ENCODE results near the gene ISOC1.

DNA sequence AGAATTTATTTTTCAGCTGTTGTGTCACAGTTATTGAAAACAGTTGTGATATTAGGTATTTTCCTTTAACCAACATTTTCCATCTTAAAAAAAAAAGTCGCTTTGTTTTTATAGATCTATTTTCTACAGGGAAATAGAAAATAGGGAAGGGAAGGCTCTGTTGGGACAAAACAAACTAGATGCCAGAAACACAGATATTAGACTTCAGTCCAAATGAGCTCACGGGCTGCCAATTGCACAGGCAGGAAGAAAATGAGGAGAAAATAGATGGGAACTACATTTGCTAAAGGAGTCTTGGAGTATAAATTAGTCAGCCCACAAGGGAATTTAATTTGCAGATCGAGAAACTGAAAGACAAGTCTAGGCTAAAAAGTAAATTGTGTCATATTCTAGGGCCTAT lies 21.4 kb upstream of the ISOC1 start:
- TF ChIP-seq, protein P1, sequence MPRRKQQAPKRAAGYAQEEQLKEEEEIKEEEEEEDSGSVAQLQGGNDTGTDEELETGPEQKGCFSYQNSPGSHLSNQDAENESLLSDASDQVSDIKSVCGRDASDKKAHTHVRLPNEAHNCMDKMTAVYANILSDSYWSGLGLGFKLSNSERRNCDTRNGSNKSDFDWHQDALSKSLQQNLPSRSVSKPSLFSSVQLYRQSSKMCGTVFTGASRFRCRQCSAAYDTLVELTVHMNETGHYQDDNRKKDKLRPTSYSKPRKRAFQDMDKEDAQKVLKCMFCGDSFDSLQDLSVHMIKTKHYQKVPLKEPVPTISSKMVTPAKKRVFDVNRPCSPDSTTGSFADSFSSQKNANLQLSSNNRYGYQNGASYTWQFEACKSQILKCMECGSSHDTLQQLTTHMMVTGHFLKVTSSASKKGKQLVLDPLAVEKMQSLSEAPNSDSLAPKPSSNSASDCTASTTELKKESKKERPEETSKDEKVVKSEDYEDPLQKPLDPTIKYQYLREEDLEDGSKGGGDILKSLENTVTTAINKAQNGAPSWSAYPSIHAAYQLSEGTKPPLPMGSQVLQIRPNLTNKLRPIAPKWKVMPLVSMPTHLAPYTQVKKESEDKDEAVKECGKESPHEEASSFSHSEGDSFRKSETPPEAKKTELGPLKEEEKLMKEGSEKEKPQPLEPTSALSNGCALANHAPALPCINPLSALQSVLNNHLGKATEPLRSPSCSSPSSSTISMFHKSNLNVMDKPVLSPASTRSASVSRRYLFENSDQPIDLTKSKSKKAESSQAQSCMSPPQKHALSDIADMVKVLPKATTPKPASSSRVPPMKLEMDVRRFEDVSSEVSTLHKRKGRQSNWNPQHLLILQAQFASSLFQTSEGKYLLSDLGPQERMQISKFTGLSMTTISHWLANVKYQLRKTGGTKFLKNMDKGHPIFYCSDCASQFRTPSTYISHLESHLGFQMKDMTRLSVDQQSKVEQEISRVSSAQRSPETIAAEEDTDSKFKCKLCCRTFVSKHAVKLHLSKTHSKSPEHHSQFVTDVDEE (CRISPR knock-in tag; IDR thresholded peaks at IDR 0.05) = no peak
- TF ChIP-seq BACH2 (CRISPR knock-in tag; IDR thresholded peaks at IDR 0.05; ENCODE audit: borderline replicate concordance) (no peak), PPARA (CRISPR knock-in tag; IDR thresholded peaks at IDR 0.05; ENCODE audit: borderline replicate concordance) (no peak), OSR1 (CRISPR knock-in tag; IDR thresholded peaks at IDR 0.05) (no peak), GLIS3 (CRISPR knock-in tag; IDR thresholded peaks at IDR 0.05) (no peak)
- TF ChIP-seq, protein P2, sequence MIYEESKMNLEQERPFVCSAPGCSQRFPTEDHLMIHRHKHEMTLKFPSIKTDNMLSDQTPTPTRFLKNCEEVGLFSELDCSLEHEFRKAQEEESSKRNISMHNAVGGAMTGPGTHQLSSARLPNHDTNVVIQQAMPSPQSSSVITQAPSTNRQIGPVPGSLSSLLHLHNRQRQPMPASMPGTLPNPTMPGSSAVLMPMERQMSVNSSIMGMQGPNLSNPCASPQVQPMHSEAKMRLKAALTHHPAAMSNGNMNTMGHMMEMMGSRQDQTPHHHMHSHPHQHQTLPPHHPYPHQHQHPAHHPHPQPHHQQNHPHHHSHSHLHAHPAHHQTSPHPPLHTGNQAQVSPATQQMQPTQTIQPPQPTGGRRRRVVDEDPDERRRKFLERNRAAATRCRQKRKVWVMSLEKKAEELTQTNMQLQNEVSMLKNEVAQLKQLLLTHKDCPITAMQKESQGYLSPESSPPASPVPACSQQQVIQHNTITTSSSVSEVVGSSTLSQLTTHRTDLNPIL (CRISPR knock-in tag; IDR thresholded peaks at IDR 0.05; ENCODE audit: low read depth) = no peak
- TF ChIP-seq, protein P3, sequence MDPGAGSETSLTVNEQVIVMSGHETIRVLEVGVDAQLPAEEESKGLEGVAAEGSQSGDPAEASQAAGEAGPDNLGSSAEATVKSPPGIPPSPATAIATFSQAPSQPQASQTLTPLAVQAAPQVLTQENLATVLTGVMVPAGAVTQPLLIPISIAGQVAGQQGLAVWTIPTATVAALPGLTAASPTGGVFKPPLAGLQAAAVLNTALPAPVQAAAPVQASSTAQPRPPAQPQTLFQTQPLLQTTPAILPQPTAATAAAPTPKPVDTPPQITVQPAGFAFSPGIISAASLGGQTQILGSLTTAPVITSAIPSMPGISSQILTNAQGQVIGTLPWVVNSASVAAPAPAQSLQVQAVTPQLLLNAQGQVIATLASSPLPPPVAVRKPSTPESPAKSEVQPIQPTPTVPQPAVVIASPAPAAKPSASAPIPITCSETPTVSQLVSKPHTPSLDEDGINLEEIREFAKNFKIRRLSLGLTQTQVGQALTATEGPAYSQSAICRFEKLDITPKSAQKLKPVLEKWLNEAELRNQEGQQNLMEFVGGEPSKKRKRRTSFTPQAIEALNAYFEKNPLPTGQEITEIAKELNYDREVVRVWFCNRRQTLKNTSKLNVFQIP (CRISPR knock-in tag; IDR thresholded peaks at IDR 0.05; ENCODE audit: borderline replicate concordance, low read depth) = no peak
